Mesenchymal stem cell (in vitro differentiated cells and primary cell): ENCODE results near the gene CIAO2B.

Source experiments
- DNase-seq: peaks from one replicate; pipeline ENCODE4 v3.0.0-alpha.2; 2013
- H2AFZ ChIP-seq: one replicate; pipeline ENCODE4 v1.6.1; 2013; ENCODE audit warnings: low read depth, mild to moderate bottlenecking, control low read depth, inconsistent platforms, low read length, moderate library complexity
- H2AK5ac ChIP-seq: 2 replicates; pipeline ENCODE4 v1.6.1; 2013; ENCODE audit warnings: low read length, moderate library complexity, mild to moderate bottlenecking, inconsistent platforms; ENCODE audit not compliant: severe bottlenecking
- H2BK120ac ChIP-seq: one replicate; pipeline ENCODE4 v1.6.1; 2013; ENCODE audit warnings: low read depth, mild to moderate bottlenecking, inconsistent platforms, low read length, moderate library complexity
- H2BK12ac ChIP-seq, 2 experiments: one replicate each; pipeline ENCODE4 v1.6.1; 2013; ENCODE audit warnings: inconsistent platforms in 2 of 2, low read length in 2 of 2, mild to moderate bottlenecking in 2 of 2, moderate library complexity in 2 of 2, control low read depth in 1 of 2
- H2BK15ac ChIP-seq: one replicate; pipeline ENCODE4 v1.6.1; 2013; ENCODE audit warnings: mild to moderate bottlenecking, low read depth, inconsistent platforms; ENCODE audit not compliant: poor library complexity, severe bottlenecking
- H2BK5ac ChIP-seq: 2 replicates; pipeline ENCODE4 v1.6.1; 2013; ENCODE audit warnings: low read depth, mild to moderate bottlenecking, low read length, control low read depth, inconsistent platforms; ENCODE audit not compliant: poor library complexity, severe bottlenecking
- H3K14ac ChIP-seq, 2 experiments: one replicate each; pipeline ENCODE4 v1.6.1; 2013; ENCODE audit warnings: inconsistent platforms in 2 of 2, low read length in 2 of 2, control low read depth in 1 of 2, mild to moderate bottlenecking in 1 of 2, moderate library complexity in 1 of 2
- H3K18ac ChIP-seq, 2 experiments: one replicate each; pipeline ENCODE4 v1.6.1; 2013; ENCODE audit warnings: inconsistent platforms in 2 of 2, low read length in 2 of 2, control low read depth in 1 of 2, low read depth in 1 of 2, mild to moderate bottlenecking in 1 of 2
- H3K23ac ChIP-seq, 2 experiments: one replicate each; pipeline ENCODE4 v1.6.1; 2013; ENCODE audit warnings: inconsistent platforms in 2 of 2, low read length in 2 of 2, mild to moderate bottlenecking in 2 of 2, moderate library complexity in 2 of 2, control low read depth in 1 of 2
- H3K27ac ChIP-seq: 2 replicates; pipeline ENCODE4 v1.5.1; 2013; ENCODE audit warnings: mild to moderate bottlenecking, moderate library complexity, low read length, control low read depth, inconsistent platforms; ENCODE audit not compliant: poor library complexity, severe bottlenecking
- H3K27me3 ChIP-seq, 2 experiments: 2 replicates each; pipeline versions ENCODE4 v1.6.1 to v1.7.0; 2013; ENCODE audit warnings: low read length in 2 of 2, mild to moderate bottlenecking in 2 of 2, moderate library complexity in 2 of 2, control low read depth in 1 of 2, inconsistent platforms in 1 of 2; ENCODE audit not compliant: control insufficient read depth in 1 of 2, insufficient read depth in 1 of 2
- H3K36me3 ChIP-seq, 2 experiments: 2 replicates each; pipeline versions ENCODE4 v1.6.1 to v1.7.0; 2013; ENCODE audit warnings: low read length in 2 of 2, control low read depth in 1 of 2, inconsistent platforms in 1 of 2, low read depth in 1 of 2, mild to moderate bottlenecking in 1 of 2; ENCODE audit not compliant: insufficient read depth in 2 of 2, control insufficient read depth in 1 of 2
- H3K4ac ChIP-seq, 2 experiments: one replicate each; pipeline ENCODE4 v1.6.1; 2013; ENCODE audit warnings: inconsistent platforms in 2 of 2, low read length in 2 of 2, mild to moderate bottlenecking in 2 of 2, moderate library complexity in 2 of 2, control low read depth in 1 of 2, low read depth in 1 of 2
- H3K4me1 ChIP-seq: 2 replicates; pipeline ENCODE4 v1.6.1; 2013; ENCODE audit warnings: low read depth, low read length, control low read depth; ENCODE audit not compliant: control insufficient read depth, insufficient read depth
- H3K4me2 ChIP-seq: 2 replicates; pipeline ENCODE4 v1.6.1; 2013; ENCODE audit warnings: low read length, mild to moderate bottlenecking, inconsistent platforms; ENCODE audit not compliant: poor library complexity, severe bottlenecking
- H3K4me3 ChIP-seq, 2 experiments: 2 replicates each; pipeline versions ENCODE4 v1.5.1 to v1.7.0; 2013; ENCODE audit warnings: low read length in 2 of 2, mild to moderate bottlenecking in 2 of 2, control low read depth in 1 of 2, low read depth in 1 of 2; ENCODE audit not compliant: insufficient read depth in 1 of 2
- H3K79me1 ChIP-seq: replicated peaks from 2 replicates; pipeline ENCODE4 v1.6.1; 2013; ENCODE audit warnings: mild to moderate bottlenecking, control low read depth, low read length, inconsistent platforms; ENCODE audit not compliant: poor library complexity, severe bottlenecking
- H3K9ac ChIP-seq: 2 replicates; pipeline ENCODE4 v1.7.0; 2013; ENCODE audit warnings: mild to moderate bottlenecking, low read length, moderate library complexity
- H3K9me3 ChIP-seq: 2 replicates; pipeline ENCODE4 v1.7.0; 2013; ENCODE audit warnings: mild to moderate bottlenecking, low read length; ENCODE audit not compliant: control insufficient read depth
- H4K8ac ChIP-seq: one replicate; pipeline ENCODE4 v1.6.1; 2013; ENCODE audit warnings: inconsistent platforms, mild to moderate bottlenecking, low read length, moderate library complexity
- H4K91ac ChIP-seq: one replicate; pipeline ENCODE4 v1.6.1; 2013; ENCODE audit warnings: mild to moderate bottlenecking, low read length, inconsistent platforms
- WGBS: methylation state at CpG from one replicate; pipeline ENCODE4 v1.1.7; 2013; ENCODE audit warnings: mixed read lengths; 5-methylcytosine and 5-hydroxymethylcytosine counted together

Gene CIAO2B

DNA sequence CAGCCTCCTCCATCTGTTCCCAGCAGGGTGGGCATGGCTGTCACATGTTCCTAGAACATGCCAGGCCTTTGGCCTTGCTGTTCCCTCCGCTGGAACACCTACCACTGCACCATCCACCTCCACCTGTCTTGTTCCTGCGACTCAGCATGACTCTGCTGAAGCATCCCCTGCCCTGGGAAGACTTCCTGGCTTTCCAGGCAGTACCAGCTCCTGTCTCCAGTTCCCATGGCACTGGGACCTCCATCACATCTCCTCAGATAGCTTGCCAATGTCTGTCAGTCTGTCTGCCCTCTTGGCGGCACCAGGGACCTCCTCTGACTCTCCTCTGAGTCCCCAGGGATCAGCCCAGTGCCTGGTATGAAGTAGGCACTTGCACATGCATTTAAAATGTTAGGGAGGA, 38.2 kb downstream of the CIAO2B start:
- Histone ChIP-seq H3K4me1 (peaks cover 27% of the 10 kb centered on the region), H3K27me3 (no peaks in the 10 kb centered on the region), H3K36me3 (peaks cover 3 to 8% of the 10 kb centered on the region in 2 experiments), H3K79me1 (peaks cover 4% of the 10 kb centered on the region), H3K9me3 (no peaks in the 10 kb centered on the region), H3K4me3 (no peak overlapping the region), H2AFZ (no peak overlapping the region), H4K8ac (peak overlapping the region; percentile 9), H3K4me2 (no peak overlapping the region), H3K27ac (no peak overlapping the region), H2AK5ac (peak overlapping the region; percentile 6), H2BK12ac (peak overlapping the region in 1 of 2 experiments; percentile 38), H2BK5ac (no peak overlapping the region), H3K14ac (no peak overlapping the region), H2BK120ac (no peak overlapping the region), H2BK15ac (no peak overlapping the region), H3K18ac (no peak overlapping the region), H3K9ac (peak overlapping the region; percentile 23), H3K4ac (no peak overlapping the region), H4K91ac (peak overlapping the region; percentile 76), H3K23ac (no peak overlapping the region)
- WGBS, result 95% methylated on average over 3 of the region's 3 CpGs
- no peak for DNase-seq

DNA sequence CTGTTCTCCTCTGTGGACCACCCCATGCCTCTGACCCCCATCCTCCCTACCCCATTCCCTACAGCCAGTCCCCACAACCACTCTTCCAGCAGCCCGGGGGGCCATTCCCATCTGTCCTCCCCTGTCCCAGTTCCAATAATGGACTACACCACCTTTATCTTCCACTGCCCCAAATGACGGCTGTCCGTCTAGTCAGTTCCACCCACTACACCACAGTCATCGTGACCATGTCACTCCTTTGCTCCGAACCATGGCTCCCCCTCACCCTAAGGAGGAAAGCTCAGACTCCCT, 38.6 kb downstream of the CIAO2B start:
- 91% methylated on average over 5 of the region's 5 CpGs for WGBS
- H3K4ac ChIP-seq, result no peak overlapping the region

DNA sequence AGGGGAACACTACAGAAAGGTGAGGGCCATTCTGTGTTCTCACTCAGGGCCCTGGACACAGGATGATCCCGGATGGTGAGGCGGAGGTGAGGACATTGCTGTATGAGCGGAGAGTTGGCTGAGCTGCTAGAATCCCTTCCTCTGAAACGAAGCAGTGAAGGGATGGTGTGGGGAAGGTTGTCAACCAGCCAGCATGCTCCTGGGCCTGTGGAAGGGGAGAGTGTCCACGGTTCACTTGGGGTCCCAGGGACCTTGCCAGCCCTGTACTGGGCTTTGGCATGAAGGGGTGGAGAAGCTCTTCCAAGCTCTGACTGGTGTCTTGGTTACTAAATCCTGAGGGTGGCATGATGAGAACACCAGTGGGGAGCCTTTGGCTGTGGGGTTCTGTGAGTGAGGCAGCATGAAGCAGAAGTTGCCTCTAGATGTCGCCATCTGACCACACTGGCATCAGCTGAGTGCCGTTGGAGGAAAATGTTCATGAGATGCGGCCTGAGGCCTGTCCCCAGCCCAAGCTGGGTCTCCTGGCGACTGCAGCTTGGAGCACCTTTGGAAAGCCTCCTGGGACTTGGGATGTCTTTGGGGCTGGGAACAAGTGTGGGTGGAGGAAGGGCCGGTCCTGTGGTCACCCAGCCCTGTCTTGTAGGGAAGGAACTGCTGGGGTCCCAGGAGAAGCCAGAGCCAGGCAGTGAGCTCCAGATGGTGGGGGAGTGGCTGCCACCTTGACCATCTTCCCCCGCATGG, 39.1 kb downstream of the CIAO2B start:
- no peak overlapping the region for H3K27ac ChIP-seq
- H2BK5ac ChIP-seq, result no peak overlapping the region
- peak overlapping the region; percentile 38 to 97 for H2BK12ac ChIP-seq
- no peak overlapping the region for H3K23ac ChIP-seq
- no peak overlapping the region for H3K4me2 ChIP-seq
- H2AK5ac ChIP-seq, result no peak overlapping the region
- peaks cover 6% of the 10 kb centered on the region for H3K79me1 ChIP-seq
- 47% methylated on average over 11 of the region's 11 CpGs for WGBS
- peaks cover 3 to 8% of the 10 kb centered on the region in 2 experiments for H3K36me3 ChIP-seq
- no peak overlapping the region for H3K18ac ChIP-seq
- H3K4ac ChIP-seq, result no peak overlapping the region
- peak overlapping the region; percentile 57 for H2BK15ac ChIP-seq
- no peak overlapping the region for H3K4me3 ChIP-seq
- H2BK120ac ChIP-seq, result peak overlapping the region; percentile 38
- peak overlapping the region; percentile 67 for H4K8ac ChIP-seq
- H3K4me1 ChIP-seq, result peaks cover 18% of the 10 kb centered on the region
- no peak overlapping the region for H2AFZ ChIP-seq
- H3K14ac ChIP-seq, result no peak overlapping the region
- H3K9ac ChIP-seq, result peak overlapping the region; percentile 23
- H3K9me3 ChIP-seq, result no peaks in the 10 kb centered on the region
- H3K27me3 ChIP-seq, result no peaks in the 10 kb centered on the region
- H4K91ac ChIP-seq, result peak overlapping the region; percentile 76
- peak; percentile 83 for DNase-seq

More for the DNA sequence above, 38.6 kb downstream of the CIAO2B start:
- Histone ChIP-seq H3K4me2 (no peak overlapping the region), H2BK5ac (no peak overlapping the region), H3K4me1 (peaks cover 23% of the 10 kb centered on the region), H3K4me3 (no peak overlapping the region), H3K9me3 (no peaks in the 10 kb centered on the region), H3K23ac (no peak overlapping the region), H2BK12ac (peak overlapping the region in 1 of 2 experiments; percentile 38), H3K79me1 (peaks cover 5% of the 10 kb centered on the region), H3K36me3 (peaks cover 3 to 8% of the 10 kb centered on the region in 2 experiments), H4K8ac (peak overlapping the region; percentile 67), H3K27me3 (no peaks in the 10 kb centered on the region), H4K91ac (peak overlapping the region; percentile 76), H2AK5ac (peak overlapping the region; percentile 6), H3K14ac (no peak overlapping the region), H2BK120ac (peak overlapping the region; percentile 38), H3K18ac (no peak overlapping the region), H2AFZ (no peak overlapping the region), H3K27ac (no peak overlapping the region), H3K9ac (peak overlapping the region; percentile 23), H2BK15ac (peak overlapping the region; percentile 57)
- DNase-seq, result no peak

DNA sequence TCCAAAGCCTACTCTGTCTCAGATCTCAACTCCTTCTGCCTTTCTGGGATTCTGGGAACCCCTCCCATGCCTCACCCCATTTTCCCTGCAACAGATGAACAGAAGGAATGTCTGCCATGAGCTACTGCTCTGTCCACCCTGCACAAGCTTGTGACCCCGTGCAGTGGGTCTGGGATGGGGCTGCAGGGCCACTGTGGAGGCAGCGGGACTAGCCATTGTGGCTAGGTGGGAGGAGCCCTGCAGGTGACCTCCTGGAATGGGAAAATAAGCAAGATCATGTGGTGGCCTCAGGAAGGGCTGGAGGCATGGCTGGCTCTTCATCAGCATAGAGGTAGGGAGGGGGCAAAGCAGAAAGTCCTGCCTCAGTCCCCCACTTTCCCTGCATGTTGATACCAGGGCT, 40.1 kb downstream of the CIAO2B start:
- H2AK5ac ChIP-seq, result no peak overlapping the region
- H3K18ac ChIP-seq, result no peak overlapping the region
- no peak overlapping the region for H2BK12ac ChIP-seq
- H3K27me3 ChIP-seq, result no peaks in the 10 kb centered on the region
- no peaks in the 10 kb centered on the region for H3K9me3 ChIP-seq
- no peak overlapping the region for H4K8ac ChIP-seq
- no peak overlapping the region for H3K4me3 ChIP-seq
- H2BK15ac ChIP-seq, result no peak overlapping the region
- H2AFZ ChIP-seq, result no peak overlapping the region
- no peak overlapping the region for H3K14ac ChIP-seq
- no peak overlapping the region for H3K23ac ChIP-seq
- H3K9ac ChIP-seq, result no peak overlapping the region
- no peak overlapping the region for H2BK120ac ChIP-seq
- peaks cover 11% of the 10 kb centered on the region for H3K4me1 ChIP-seq
- no peak for DNase-seq
- 87% methylated on average over 2 of the region's 2 CpGs for WGBS
- peaks cover 8% of the 10 kb centered on the region for H3K79me1 ChIP-seq
- H2BK5ac ChIP-seq, result no peak overlapping the region
- no peak overlapping the region for H4K91ac ChIP-seq
- H3K27ac ChIP-seq, result no peak overlapping the region
- H3K4me2 ChIP-seq, result no peak overlapping the region
- H3K4ac ChIP-seq, result no peak overlapping the region
- H3K36me3 ChIP-seq, result peaks cover 3 to 10% of the 10 kb centered on the region in 2 experiments
